HG03095 (cell line): ENCODE measurements around the gene CUTA.
A peak's percentile ranks its signal among the peaks of the same experiment; 100 is the strongest.
"Not testable (repeated sequence)": the region's sequence is repeated elsewhere in the genome, so short reads cannot be mapped to it uniquely, and the experiment has no call there.

Source experiments
- ATAC-seq: cut with Tn5 transposase; IDR thresholded peaks from one replicate; pipeline ENCODE4 v1.9.1; 2021; ENCODE audit warnings: moderate library complexity; ENCODE audit not compliant: unreplicated experiment

Gene CUTA

DNA sequence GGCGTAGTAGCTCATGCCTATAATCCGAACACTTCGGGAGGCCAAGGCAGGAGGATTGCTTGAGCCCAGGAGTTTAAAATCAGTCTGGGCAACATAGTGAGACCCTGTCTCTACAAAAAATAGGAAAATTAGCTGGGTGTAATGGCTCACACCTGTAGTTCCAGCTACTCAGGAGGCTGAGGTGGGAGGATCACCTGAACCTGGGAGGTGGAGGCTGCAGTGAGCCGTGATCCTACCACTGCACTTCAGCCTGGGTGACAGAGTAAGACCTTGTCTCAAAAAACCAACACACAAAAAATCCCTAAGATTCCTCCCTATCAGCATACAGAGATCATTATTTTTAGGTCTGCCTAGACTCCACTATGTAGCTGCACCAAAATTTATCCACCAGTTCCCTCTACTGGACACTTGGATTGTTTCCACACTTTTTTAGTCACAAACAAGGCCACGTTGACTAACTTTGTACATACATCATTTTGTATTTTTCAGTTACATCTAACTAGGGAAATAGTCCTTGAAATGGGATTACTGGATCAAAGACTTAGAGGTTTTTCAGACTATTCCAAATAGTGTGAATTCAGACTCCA, 10.7 kb downstream of the CUTA start:
- no peak for ATAC-seq

GRCh38 chr6:33406126-33406525, 11.8 kb downstream of the CUTA start:
- ATAC-seq = no peak

- ATAC-seq = no peak
These were observed 12.4 kb downstream of the CUTA start for GRCh38 chr6:33405386-33405940.

DNA sequence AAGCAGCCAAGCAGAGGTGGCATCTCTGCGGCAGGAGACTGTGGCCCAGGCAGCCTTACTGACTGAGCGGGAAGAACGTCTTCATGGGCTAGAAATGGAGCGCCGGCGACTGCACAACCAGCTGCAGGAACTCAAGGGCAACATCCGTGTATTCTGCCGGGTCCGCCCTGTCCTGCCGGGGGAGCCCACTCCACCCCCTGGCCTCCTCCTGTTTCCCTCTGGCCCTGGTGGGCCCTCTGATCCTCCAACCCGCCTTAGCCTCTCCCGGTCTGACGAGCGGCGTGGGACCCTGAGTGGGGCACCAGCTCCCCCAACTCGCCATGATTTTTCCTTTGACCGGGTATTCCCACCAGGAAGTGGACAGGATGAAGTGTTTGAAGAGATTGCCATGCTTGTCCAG, 13.0 kb downstream of the CUTA start:
- no peak for ATAC-seq

DNA sequence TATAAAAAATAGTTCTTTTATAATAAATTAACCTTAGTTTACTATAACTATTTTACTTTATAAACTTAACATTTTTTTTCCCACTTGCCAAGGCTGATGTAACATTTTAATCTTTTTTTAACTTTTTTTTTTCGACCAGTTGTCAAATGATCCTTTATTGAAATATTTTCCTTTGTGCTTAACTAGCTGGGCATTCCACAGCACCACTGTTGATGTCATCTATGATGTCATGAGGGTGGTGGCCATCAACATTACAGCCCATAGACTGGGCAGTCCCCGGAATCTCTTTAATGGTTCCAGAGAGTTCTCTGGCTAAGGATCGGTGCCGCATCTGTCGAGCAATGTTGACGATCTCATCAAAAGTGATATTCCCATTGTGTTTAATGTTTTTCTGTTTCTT, 18.0 kb downstream of the CUTA start:
- not testable (repeated sequence) for ATAC-seq

DNA sequence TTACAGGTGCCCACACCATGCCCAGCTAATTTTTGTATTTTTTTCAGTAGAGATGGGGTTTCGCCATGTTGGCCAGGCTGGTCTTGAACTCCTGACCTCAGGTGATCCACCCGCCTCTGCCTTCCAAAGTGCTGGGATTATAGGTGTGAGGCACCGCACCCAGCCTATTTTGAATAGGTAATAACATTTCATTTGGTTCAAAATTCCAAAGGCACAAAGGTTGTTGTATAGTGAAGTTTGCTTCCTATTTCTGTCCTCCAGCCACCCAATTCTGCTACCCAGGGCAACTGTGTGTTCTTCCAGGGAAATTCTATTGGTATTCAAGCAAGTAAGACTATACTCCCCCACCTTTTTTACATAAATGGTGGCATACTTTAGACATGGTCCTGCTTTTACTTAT, 19.3 kb downstream of the CUTA start:
- ATAC-seq = not testable (repeated sequence)

DNA sequence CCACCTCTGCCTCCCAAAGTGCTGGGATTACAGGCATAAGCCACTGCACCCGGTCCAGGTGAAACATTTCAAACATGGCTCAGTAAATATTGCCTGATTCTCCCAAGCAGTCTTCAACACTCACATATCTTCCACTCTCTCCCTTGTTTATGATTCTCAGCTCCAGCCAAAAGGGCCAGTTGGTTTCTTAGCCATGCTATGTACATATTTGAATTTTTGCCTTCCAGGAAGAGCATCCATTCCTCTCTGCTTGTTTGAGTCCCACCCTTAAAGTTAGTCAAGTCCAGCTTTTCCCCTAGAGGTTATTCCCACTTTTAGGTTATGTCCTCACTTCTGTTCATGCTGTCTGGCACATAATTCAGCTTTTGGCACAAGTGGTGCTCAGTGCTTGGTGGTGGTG, 20.4 kb downstream of the CUTA start:
- no peak for ATAC-seq

DNA sequence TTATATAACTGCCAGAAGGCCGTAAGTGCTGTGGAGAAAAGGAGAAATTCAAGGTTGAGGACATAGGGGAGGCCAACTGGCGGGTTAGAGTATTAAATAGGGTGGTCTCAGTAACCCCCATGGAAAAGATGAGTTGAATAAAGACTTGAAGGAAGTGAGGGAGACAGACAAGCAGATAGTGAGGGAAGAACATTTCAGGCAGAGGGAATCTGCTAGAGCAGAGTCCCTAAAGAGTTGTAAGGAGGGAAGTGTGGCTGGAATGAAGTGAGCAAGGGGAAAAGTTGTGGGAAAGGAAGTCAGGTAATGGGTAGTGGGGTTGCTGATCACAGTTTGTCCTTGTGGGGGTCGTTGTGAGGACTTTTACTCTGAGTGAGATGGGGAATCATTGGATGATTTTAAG, 24.9 kb downstream of the CUTA start:
- no peak for ATAC-seq

- no peak for ATAC-seq
These were observed 25.3 kb downstream of the CUTA start for GRCh38 chr6:33392595-33392948.

- ATAC-seq = peak; percentile 15
These were observed 25.8 kb downstream of the CUTA start for GRCh38 chr6:33391922-33392594.

DNA sequence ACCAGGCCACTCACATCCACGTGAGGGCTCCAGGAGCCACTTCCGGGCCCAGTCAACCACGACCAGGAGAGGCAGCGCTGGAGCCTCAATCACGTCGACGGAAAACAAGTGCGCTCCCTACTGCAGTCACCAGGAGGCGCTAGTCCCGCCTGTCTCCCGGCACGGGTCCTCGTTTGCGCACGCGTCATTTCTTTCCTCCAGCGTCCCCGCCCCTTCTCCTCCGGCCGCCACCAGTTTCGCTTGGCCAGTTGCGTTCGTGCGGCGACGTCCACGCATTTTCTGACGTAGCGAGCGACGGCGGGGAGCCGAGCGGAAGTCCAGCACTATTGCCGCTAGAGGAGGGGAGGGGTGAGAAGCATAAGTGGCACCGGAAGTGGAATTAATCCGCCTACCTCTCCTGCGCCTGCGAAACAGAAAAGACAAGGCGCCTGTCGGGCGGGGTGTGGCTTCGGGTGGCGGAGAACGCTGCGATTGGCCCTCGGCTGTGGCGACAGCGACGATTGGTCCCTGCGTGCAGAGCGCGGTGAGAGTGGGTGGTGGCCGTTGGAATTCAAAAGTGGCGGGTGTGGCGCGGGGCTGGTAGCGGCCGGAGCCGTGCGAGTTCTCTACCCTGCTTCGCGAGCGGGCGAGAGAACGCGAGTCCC, 26.5 kb downstream of the CUTA start, which contains the start of gene KIFC1:
Gene KIFC1, plus strand, starts transcription at position 546 of the 644 bp plus-strand sequence. CDS start 163 bp downstream, outside the sequence.
- peak; percentile 74 for ATAC-seq

DNA sequence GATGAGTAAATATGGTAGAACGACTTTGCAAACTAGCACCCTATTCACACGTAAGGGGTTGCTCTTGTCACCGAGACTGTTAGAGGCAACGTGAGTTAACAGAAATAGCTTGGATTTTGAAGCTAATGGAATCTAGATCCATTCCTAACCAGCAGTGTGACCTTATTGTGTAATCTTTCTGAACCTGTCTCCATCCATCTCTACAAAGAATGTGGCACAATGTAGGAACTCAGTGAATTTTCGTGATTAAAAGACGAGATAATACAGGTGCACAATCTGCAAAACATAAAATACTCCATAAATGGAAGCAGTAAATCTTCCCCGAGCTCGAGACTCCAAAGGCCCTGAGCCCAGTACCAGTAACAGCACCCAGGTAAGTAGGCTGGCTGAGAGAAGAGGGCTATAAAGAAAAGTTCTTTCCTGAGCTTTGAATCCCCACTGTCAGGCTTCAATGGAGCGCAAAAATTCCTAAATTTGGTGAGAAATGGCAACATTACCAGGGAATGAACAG, 27.1 kb downstream of the CUTA start:
- ATAC-seq = no peak

DNA sequence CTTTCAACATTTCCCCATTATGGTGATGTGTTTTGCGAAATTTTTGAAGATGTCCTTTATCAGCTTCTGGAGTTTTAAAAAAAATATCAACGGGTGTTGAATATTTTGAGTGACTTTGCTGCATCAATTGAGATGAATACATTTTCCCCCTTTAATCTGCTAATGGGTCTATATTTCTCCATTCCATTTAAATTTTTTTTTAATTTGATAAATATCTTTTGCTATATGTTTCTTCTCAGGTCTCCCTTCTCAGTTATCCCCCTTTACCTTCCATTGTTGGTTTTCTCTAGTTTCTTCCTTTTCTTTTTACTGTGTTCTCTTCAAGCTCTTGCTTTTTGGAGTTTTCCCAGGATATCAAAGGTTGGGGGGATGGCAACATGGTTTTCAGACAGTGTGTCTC, 27.7 kb downstream of the CUTA start:
- ATAC-seq = no peak

DNA sequence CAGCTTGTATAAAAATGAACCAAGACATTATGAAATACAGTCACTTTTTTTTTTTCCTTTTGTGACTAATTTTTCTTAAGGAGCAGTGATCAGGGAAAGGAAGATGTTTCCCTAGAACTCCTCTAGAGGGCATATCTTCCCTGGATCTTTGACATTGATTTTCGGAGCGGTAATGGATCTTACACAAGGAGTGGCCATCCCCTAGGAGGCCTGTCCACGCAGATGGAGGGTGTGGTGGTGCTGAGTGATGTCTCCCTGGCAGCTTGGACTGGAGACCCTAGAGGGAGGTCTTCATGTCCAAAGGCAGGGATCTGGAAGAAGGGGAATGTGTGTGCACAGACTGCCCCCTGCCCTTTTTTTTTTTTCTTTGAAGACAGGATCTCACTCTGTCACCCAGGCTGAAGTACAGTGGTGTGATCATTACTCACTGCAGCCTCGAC, 33.3 kb downstream of the CUTA start:
- no peak for ATAC-seq

- no peak for ATAC-seq
These were observed 34.3 kb downstream of the CUTA start for GRCh38 chr6:33383427-33384185.

DNA sequence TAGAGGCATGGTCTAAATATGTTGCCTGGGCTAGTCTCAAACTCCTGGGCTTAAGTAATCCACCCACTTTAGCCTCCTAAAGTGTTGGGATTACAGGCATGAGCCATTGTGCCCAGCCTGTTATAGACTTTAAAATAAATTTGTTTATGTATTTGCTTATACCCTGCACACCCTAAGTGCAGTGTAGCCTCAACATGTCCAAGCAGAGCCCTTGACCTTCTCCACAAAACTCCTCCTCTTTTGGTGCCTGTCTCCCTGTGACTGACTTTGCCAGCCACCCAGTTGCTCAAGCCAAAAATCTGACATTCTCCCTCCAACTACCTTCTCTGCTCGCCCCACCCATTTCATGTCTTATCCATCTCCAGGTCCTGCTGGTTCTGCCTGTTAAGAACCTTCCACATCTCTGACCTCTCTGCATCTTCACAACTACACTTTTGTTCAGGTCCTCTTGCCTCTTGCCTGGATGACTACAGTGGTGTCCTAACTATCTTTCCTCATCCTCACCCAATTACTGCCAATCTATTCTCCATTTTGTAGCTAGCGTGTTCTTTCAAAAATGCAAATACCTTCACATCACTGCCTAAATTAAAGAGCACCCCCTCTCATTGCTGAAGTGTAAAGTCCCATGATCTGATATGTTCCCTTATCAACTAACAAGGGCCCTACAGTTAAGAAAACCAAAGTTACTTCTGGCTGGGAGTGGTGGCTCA, 37.5 kb downstream of the CUTA start:
- no peak for ATAC-seq

DNA sequence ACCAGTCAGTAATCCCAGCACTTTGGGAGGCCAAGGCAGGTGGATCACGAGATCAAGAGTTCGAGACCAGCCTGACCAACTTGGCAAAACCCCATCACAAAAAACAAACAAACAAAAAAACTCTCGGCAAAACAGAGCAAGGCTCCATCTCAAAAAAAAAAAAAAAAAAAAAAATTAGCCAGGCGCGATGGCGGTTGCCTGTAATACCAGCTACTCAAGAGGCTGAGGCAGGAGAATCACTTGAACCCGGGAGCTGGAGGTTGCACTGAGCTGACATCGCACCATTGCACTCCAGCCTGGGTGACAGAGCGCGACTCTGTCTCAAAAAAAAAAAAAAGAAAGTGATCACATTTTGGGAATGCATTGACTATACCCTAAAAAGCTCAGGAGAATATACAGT, 38.7 kb downstream of the CUTA start:
- ATAC-seq = not testable (repeated sequence)

GRCh38 chr6:33377171-33377570, 40.7 kb downstream of the CUTA start:
- no peak for ATAC-seq

GRCh38 chr6:33375143-33375671, 42.7 kb downstream of the CUTA start:
- no peak for ATAC-seq
